ENCODE measurements around the gene BTBD6.
"Not testable (repeated sequence)": the region's sequence is repeated elsewhere in the genome, so short reads cannot be mapped to it uniquely, and the experiment has no call there.

GRCh38 chr14:105288936-105289335, 40.6 kb downstream of the BTBD6 start:
- TF ChIP-seq POLR2A (IDR thresholded peaks at IDR 0.05); CTCF (IDR thresholded peaks at IDR 0.05 in 8 of 11, conservative IDR thresholded peaks at IDR 0.05 in 3 of 11); POLR2AphosphoS5 (IDR thresholded peaks at IDR 0.05): not testable (repeated sequence)
